Right cardiac atrium (tissue), 5 donors: ENCODE data around the gene ZNF771. TPM values are rescaled to one million over a fixed set of nuclear protein-coding genes. Genes with fewer than 3 reads are reported as not detected.

Source experiments
- ATAC-seq, 2 donors: fragments of 200-7000 bp; cut with Tn5 transposase; one replicate each; pipeline versions ENCODE4 v1.8.0 to v1.9.1; 2020; ENCODE audit warnings: moderate library complexity in 2 of 2, mild to moderate bottlenecking in 1 of 2
- DNase-seq, 3 donors: peaks; one replicate each; pipeline ENCODE4 v3.0.0-alpha.2; 2020
- H3K27ac ChIP-seq: one replicate; pipeline ENCODE4 v1.5.1; 2013; ENCODE audit warnings: mild to moderate bottlenecking, low read length, control low read depth, moderate library complexity
- H3K27me3 ChIP-seq: one replicate; pipeline ENCODE4 v1.6.1; 2013; ENCODE audit not compliant: control insufficient read depth, insufficient read depth
- H3K4me1 ChIP-seq: one replicate; pipeline ENCODE4 v1.6.1; 2013; ENCODE audit warnings: low read length; ENCODE audit not compliant: control insufficient read depth, insufficient read depth
- H3K4me3 ChIP-seq: one replicate; pipeline ENCODE4 v1.5.1; 2013; ENCODE audit warnings: low read length, control low read depth
- H3K9me3 ChIP-seq: one replicate; pipeline ENCODE4 v1.6.1; 2013; ENCODE audit warnings: low read length; ENCODE audit not compliant: control insufficient read depth
- WGBS: extraction: QIAGEN DNeasy Blood & Tissue Kit; methylation state at CpG from one replicate; pipeline ENCODE4 v1.1.7; 2013; 5-methylcytosine and 5-hydroxymethylcytosine counted together
- intact Hi-C, 4 donors: fragments of 100-400 bp; cut with DNase I; formaldehyde crosslinking; loops; one replicate each; pipeline versions ENCODE4 v1.11.0 to v1.14.0; 2022 to 2023
- polyA plus RNA-seq: library from polyadenylated mRNA; stranded (reverse); fragments of 200-250 nt; gene quantifications from one replicate; pipeline ENCODE4 v1.2.3, GENCODE V29; 2013
- total RNA-seq, 4 donors: library from RNA; stranded (reverse); fragmentation: NEBNext Ultra II Directional; extraction: Animal tissue kit (Norgen Biotek cat#: 25700); gene quantifications; one replicate each; pipeline ENCODE4 v1.2.1, GENCODE V29; 2021
- donor health status: healthy with polysubstance abuse.
- donor health status: DM: no; HTN: yes; CAD: no.
- donor health status: DM: no; HTN: no; CAD: no.
- donor health status: DM: no; HTN: yes; CAD: no; lungs with severe emphysema.
- donor health status: DM: yes; HTN: yes; CAD: no.

Gene ZNF771
- total and polyA plus RNA-seq, 5 donors, result 4.4 to 11.9 (median 6.6) TPM

DNA sequence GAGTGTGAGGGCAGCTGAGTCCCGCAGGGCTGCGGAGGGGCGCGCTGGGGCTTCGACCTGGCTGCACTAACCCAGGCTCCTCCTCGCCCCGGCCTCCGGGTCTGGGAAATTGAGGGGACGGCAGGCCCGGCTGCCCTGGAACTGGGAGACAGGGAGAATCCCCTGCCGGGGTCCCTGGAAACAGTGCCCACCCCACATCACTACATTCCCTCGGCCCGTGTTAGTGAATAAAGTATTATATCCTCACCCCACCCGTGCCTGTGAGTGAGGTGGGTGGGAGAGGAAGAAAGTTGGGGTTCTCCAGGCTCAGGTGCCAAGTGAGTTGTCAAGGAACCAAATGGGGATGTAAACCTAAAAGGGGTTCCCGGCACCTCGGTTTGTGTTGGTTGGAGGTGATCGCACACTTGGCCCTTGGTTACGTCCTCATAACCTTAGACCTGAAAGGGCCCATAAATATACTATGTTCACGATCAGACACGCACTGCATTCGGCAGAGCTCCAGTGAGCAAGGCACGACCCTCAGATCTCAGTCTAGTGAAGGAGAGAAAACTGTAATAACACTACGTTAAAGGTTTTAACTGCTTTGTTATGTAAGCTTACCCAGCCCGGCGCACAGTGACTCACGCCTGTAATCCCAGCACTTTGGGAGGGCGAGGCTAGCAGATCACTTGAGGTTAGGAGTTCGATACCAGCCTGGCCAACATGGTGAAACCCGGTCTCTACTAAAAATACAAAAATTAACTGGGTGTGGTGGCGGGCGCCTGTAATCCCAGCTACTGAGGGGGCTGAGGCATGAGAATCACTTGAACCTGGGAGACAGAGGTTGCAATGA lies 11.2 kb downstream of the ZNF771 start:
- Histone ChIP-seq H3K27ac (peak overlapping the region; percentile 19), H3K9me3 (no peaks in the 10 kb centered on the region), H3K4me3 (peak overlapping the region; percentile 4), H3K27me3 (no peaks in the 10 kb centered on the region), H3K4me1 (no peaks in the 10 kb centered on the region)
- intact Hi-C loops, result no loop called here
- ATAC-seq (no peak), DNase-seq (no peak)
- 66% methylated on average over 31 of the region's 31 CpGs for WGBS

DNA sequence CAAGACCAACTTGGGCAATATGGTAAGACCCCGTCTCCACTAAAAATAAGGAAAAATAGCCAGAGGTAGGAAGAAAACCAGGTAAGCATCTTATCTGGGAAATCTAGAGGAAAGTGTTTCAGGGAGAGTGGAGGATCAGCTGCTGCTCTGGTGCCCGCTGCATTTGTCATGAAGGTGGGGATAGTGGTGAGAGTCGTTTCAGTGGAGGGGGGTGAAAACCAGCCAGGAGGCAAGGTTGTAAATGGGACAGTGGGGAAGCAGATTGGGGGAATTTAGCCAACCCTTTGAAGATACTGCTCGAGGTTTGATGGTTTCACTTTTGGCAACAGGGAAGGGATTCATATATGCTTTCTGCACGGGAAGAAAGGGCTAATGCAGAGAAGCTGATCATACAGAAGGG lies 13.6 kb downstream of the ZNF771 start:
- Histone ChIP-seq H3K9me3 (no peaks in the 10 kb centered on the region), H3K27me3 (no peaks in the 10 kb centered on the region), H3K4me3 (no peak overlapping the region), H3K4me1 (no peaks in the 10 kb centered on the region), H3K27ac (no peak overlapping the region)
- intact Hi-C loops, result no loop called here
- no peak for DNase-seq
- WGBS, result 79% methylated on average over 5 of the region's 5 CpGs
- no peak for ATAC-seq

- peaks cover 5% of the 10 kb centered on the region for H3K4me1 ChIP-seq
- 96% methylated on average over 4 of the region's 4 CpGs for WGBS
- H3K27me3 ChIP-seq, result no peaks in the 10 kb centered on the region
- no peak overlapping the region for H3K4me3 ChIP-seq
- DNase-seq, result no peak
- H3K9me3 ChIP-seq, result no peaks in the 10 kb centered on the region
- intact Hi-C loops, result no loop called here
- H3K27ac ChIP-seq, result no peak overlapping the region
- no peak for ATAC-seq
These were observed 20.6 kb downstream of the ZNF771 start for GRCh38 chr16:30428055-30428454.

GRCh38 chr16:30429418-30429677 lies 21.9 kb downstream of the ZNF771 start:
- H3K4me1 ChIP-seq, result peaks cover 5% of the 10 kb centered on the region
- no peak for ATAC-seq
- peak overlapping the region; percentile 46 for H3K27ac ChIP-seq
- DNase-seq, result no peak
- 2% methylated on average over 11 of the region's 11 CpGs for WGBS
- peak overlapping the region; percentile 43 for H3K4me3 ChIP-seq
- no peaks in the 10 kb centered on the region for H3K9me3 ChIP-seq
- intact Hi-C loops, result no loop called here
- no peaks in the 10 kb centered on the region for H3K27me3 ChIP-seq

GRCh38 chr16:30429678-30430427 lies 22.4 kb downstream of the ZNF771 start, which contains the start of gene DCTPP1:
Gene DCTPP1, minus strand, starts transcription at chr16:30430030. Its CDS starts 50 bp downstream, at chr16:30429980.
- intact Hi-C loops, result loop anchor here in 1 of 4 donors (10.0 kb wide), 1 partner anchor 175 kb away; no protein-coding TSS in a partner anchor
- Histone ChIP-seq H3K27ac (peak within 1 kb of the TSS; percentile 78), H3K4me1 (peaks cover 5% of the 10 kb centered on the region), H3K4me3 (peak within 1 kb of the TSS; percentile 43), H3K9me3 (no peaks in the 10 kb centered on the region), H3K27me3 (no peaks in the 10 kb centered on the region)
- peak; percentile 98 to 99 for ATAC-seq
- 1% methylated on average over 49 of the region's 49 CpGs for WGBS
- peak; percentile 96 to 98 (median 96) for DNase-seq

DNA sequence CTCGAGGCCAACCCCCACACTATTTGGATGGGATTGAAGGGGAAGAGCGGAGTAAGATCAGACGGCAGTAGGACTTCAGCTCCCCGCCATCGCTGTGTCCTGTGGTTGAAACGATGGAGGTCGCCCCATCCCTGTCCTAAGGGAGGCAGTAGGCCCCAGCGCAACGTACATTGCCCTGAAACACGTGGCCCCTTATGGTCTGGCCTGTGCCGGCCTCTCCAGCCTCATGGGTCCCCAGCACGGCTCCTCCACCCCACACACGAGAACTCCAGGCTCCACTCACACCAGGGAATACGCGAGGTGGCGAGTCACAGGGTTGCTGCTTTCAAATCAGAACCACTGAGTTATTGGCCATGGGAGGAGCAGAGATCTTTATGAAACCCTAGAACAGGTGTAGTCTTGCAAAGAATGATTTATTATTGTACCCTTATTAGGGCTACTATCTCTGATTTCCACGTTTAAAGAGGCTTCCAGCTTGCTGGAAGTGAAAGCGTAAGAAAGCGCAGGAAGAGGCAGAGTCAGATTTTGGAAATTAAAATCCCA lies 23.1 kb downstream of the ZNF771 start:
- Histone ChIP-seq H3K9me3 (no peaks in the 10 kb centered on the region), H3K27ac (peak overlapping the region; percentile 78), H3K4me3 (peak overlapping the region; percentile 43), H3K27me3 (no peaks in the 10 kb centered on the region), H3K4me1 (peaks cover 5% of the 10 kb centered on the region)
- peak; percentile 17 to 30 for ATAC-seq
- WGBS, result 52% methylated on average over 19 of the region's 19 CpGs
- intact Hi-C loops, result loop anchor here in 1 of 4 donors (10.0 kb wide), 1 partner anchor 174 kb away; no protein-coding TSS in a partner anchor
- DNase-seq, result peak in 1 of 3 donors; percentile 61

- Histone ChIP-seq H3K27ac (no peak overlapping the region), H3K4me1 (peaks cover 2% of the 10 kb centered on the region), H3K27me3 (no peaks in the 10 kb centered on the region), H3K9me3 (no peaks in the 10 kb centered on the region), H3K4me3 (no peak overlapping the region)
- intact Hi-C loops, result loop anchor here in 1 of 4 donors (10.0 kb wide), 1 partner anchor 170 kb away; no protein-coding TSS in a partner anchor
- DNase-seq, result no peak
- 66% methylated on average over 4 of the region's 4 CpGs for WGBS
- ATAC-seq, result no peak
These were observed 27.4 kb downstream of the ZNF771 start for GRCh38 chr16:30434852-30435251.

- Histone ChIP-seq H3K9me3 (no peaks in the 10 kb centered on the region), H3K4me1 (no peaks in the 10 kb centered on the region), H3K4me3 (no peak overlapping the region), H3K27me3 (no peaks in the 10 kb centered on the region), H3K27ac (no peak overlapping the region)
- intact Hi-C loops, result loop anchor here in 1 of 4 donors (10.0 kb wide), 1 partner anchor 167 kb away; no protein-coding TSS in a partner anchor
- DNase-seq (peak in 1 of 3 donors; percentile 3), ATAC-seq (no peak)
- 83% methylated on average over 3 of the region's 3 CpGs for WGBS
These were observed 30.2 kb downstream of the ZNF771 start for GRCh38 chr16:30437511-30438046.

DNA sequence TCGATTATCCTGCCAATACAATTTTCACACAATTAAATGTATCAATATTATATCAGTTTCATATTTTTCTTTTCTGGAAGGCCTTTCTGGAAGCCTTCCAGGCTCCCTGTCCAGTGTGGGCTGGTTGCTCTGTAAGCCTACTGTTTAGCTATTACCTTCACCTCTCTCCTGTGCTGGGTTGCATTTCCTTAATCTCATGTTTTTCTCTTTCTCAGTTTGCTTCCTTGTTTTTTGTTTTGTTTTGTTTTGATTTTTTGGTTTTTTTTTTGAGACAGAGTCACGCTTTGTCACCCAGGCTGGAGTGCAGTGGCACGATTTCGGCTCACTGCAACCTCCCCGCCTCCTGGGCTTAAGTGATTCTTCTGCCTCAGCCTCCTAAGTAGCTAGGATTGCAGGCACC lies 31.4 kb downstream of the ZNF771 start:
- no peaks in the 10 kb centered on the region for H3K4me1 ChIP-seq
- whole genome bisulfite sequencing, result 91% methylated on average over 5 of the region's 5 CpGs
- intact Hi-C loops, result loop anchor here in 1 of 4 donors (10.0 kb wide), 1 partner anchor 166 kb away; no protein-coding TSS in a partner anchor
- H3K27me3 ChIP-seq, result no peaks in the 10 kb centered on the region
- ATAC-seq (no peak), DNase-seq (no peak)
- no peaks in the 10 kb centered on the region for H3K9me3 ChIP-seq
- H3K4me3 ChIP-seq, result no peak overlapping the region
- H3K27ac ChIP-seq, result no peak overlapping the region

DNA sequence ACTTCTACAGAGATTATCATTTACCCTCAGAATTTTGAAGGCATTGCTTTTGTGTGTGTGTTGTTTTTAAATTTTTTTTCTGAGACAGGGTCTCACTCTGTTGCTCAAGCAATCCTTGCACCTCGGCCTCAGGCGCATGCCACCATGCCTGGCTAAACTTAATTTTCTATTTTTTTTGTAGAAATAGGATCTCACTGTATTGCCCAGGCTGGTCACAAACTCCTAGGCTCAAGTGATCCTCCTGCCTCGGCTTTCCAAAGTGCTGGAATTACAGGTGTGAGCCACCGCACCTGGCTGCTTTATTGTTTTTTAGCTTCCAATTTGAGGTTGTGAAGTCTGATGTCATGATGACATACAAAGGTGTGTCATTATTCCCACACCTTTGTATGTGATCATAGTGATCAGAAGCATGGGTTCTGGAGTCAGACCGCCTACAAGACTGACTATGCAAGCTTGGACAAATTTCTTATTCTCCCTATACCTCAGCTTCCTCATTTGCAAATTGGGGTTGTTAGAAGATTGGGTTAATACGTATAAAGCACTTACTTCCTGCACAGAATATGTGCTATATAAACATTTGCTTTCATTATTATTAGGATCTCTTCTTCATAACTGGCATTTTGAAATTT lies 32.4 kb downstream of the ZNF771 start:
- Histone ChIP-seq H3K9me3 (no peaks in the 10 kb centered on the region), H3K4me1 (peaks cover under 1% of the 10 kb centered on the region), H3K27me3 (no peaks in the 10 kb centered on the region), H3K4me3 (no peak overlapping the region), H3K27ac (no peak overlapping the region)
- 86% methylated on average over 6 of the region's 6 CpGs for WGBS
- ATAC-seq (no peak), DNase-seq (peak in 1 of 3 donors; percentile 7)
- intact Hi-C loops, result loop anchor here (10.0 kb wide), 4 partner anchors 85 to 175 kb away; partner anchors contain the start of genes ZNF689 (in 1 of the 4), ZNF747 (in 1 of the 4) and ZNF768 (in 1 of the 4)
